GM03348 (cell line): ENCODE data around the gene GRAMD1C.

Experiments used
- DNase-seq: peaks from one replicate; pipeline ENCODE4 v3.0.0; 2012; ENCODE audit warnings: low spot score

GRAMD1C gene

DNA sequence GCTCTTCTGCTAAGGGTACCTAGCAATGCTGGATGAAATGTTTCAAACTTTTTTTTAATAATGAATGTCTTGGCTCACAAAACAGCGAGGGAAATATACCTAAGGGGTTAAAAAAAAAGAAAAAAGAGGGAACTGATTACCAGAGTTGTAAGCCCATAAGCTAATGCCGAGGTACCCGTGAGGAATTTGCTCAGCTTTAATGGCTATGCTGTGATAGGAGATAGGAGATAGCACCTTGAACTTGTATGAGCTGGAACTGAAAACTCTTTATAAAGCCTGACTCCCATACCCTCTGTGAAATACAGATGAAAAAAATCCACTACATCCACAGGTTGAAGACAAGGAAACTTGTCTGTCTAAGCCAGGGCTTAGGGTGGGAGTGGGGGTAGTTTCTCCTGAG, 13.9 kb downstream of the GRAMD1C start:
- DNase-seq, result no peak

DNA sequence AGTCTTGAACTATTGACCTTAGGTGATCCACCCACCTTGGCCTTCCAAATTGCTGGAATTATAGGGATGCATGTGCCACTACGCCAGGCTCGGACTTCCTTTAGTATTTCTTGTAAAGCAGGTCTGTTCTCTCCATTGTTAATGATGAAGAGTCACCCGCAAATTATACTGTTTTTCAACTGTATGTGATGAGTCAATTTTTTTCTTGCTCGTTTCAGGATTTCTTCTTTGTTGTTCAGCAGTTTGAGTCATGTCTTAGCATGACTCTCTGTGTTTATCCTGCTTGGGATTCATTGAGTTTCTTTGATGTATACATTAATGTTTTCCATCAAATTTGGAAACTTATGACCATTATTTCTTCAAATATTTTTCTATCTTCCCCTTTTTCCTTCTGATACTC, 28.9 kb downstream of the GRAMD1C start:
- DNase-seq, result peak; percentile 37

GRCh38 chr3:113873293-113873692, 34.7 kb downstream of the GRAMD1C start:
- DNase-seq, result no peak

GRCh38 chr3:113873814-113874526, 35.4 kb downstream of the GRAMD1C start:
- DNase-seq, result no peak

DNA sequence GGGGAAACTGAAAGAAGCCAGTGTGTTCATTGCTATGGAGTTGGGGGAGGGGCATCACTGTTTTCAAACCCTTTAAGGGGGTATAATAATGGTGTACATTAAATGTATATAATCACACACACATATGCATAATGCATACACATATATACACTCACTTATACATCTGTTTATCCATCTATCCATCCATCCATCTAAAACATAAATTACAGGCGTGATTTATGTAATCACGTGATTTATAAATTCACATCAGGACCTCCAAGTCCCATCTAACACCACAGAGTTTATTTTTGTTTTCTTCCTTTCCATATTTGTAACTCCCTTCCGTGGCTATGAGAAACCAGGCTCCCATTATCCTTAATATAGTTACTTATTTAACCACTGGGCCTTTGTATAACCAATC, 39.8 kb downstream of the GRAMD1C start:
- DNase-seq, result no peak

- DNase-seq, result no peak
Measured at GRCh38 chr3:113885050-113885449, 46.5 kb downstream of the GRAMD1C start.

- no peak for DNase-seq
Measured at GRCh38 chr3:113890256-113890900, 51.8 kb downstream of the GRAMD1C start.

DNA sequence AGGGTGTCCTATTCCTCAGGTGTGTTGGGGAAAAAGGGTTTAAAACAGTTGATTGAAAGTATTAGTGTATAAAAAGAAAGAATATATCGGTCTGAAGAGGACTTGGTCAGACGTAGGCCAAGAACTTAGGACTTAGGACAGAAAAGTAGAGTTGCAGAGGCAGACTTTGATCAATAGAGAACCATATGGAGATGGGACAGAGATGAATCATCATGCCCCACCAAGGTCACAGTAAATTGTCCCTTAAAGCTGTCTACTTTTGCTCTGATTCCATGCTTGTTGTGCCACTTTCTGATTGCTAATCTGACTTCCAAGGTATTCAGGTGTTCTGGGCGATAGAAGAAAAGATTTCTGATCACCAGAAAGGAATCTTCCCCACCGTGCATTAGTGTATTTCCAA, 56.3 kb downstream of the GRAMD1C start:
- no peak for DNase-seq

GRCh38 chr3:113895964-113896363, 57.4 kb downstream of the GRAMD1C start:
- DNase-seq, result no peak

GRCh38 chr3:113896930-113897329, 58.3 kb downstream of the GRAMD1C start:
- no peak for DNase-seq

DNA sequence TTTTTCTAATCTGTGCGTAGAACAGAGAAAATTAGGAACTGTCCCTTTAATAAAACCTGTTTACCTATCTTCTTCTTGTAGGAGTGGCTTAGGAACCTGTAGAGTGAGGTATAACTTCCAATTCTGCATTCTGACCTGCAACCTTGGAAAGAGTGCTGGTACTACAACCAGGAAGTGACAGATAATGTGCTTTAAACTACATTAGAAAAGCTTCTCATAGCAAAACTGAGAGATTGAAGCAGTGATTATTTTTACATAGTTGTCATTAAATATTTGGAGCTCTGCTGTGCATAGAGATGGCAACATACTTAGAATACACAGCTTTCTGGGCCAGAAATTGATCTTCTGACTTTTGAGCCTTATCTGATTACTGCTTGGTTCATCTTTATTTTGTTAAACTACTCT, 58.8 kb downstream of the GRAMD1C start:
- no peak for DNase-seq

DNA sequence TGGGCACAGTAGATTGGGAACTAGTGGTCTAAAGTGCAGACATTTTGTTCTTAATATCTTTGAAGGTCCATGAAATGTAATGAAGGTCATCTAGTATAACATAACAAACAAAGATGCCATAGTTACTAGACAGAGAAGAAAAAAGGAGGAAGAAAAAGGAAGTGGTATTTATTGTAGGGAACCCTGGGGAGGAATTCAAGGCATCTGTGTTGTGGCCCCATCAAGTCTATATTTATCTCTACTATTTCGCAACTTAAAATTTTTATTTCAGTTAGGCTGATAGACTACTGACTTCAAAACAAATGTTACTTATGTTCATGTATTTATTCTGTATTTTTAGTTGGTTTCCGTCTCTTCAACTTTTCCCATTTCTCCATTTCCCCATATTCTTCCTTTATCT, 60.3 kb downstream of the GRAMD1C start:
- DNase-seq, result peak; percentile 41

- DNase-seq, result no peak
Measured at GRCh38 chr3:113906568-113907140, 68.1 kb downstream of the GRAMD1C start.

DNA sequence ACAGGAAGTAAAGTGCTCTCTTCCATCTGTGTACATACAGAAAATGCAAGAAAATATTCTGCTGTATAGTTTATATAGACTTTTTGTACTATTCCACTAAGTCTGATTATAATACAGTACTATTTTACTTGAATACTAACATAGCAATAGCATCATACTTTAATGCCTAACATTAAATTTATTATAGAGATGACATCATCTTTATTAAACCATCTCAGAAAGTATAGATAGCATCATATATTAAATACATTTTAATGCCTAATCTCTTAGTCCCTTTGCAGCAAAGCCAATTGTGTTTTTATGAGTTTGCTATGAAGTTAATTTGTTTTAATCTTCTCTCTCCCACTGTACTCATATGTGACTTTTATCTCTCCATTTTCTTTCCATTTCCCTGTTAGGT, 69.5 kb downstream of the GRAMD1C start:
- DNase-seq, result no peak

- no peak for DNase-seq
Measured at GRCh38 chr3:113910966-113911365, 72.4 kb downstream of the GRAMD1C start.

GRCh38 chr3:113912552-113913236, 74.1 kb downstream of the GRAMD1C start:
- DNase-seq, result peak; percentile 53

GRCh38 chr3:113914646-113915045, 76.1 kb downstream of the GRAMD1C start:
- peak; percentile 68 for DNase-seq

DNA sequence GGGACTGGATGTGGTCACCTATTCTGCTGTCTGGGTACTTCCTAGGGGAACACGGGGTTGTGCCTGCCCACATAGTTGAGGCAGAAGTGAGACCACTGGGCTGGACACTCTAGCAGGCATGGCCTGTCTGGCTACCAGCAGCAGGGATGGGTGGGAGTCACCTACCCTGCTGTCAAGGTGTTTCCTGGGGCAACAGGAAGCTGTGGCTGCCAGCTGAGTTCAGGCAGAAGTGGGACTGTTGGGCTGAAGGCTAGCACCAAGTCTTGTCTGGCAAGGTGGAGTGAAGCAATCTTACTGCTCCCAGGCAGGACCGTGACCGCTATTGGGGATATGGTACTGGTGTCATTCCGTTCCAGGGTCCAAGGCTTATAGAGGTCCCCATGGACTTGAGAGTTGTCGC, 89.0 kb downstream of the GRAMD1C start:
- no peak for DNase-seq

DNA sequence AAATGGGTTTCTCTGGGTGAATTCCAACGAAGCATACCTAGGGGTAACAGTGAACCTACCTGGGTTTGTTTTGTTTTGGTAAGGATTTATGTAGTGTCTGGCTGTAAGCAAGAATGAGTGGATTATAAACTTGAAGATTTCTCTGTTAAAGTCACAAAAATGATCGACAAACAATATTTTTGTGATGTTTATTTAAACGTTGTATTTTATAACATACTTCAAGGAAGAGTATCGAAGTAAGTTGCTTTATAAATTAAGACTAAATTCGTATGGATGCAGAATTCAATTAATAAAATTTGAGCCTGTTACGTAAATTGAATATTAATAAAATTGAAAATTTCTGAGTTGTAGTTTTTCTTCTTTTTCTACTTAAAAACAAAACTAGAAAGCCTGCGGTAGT, 108.2 kb downstream of the GRAMD1C start:
- no peak for DNase-seq

DNA sequence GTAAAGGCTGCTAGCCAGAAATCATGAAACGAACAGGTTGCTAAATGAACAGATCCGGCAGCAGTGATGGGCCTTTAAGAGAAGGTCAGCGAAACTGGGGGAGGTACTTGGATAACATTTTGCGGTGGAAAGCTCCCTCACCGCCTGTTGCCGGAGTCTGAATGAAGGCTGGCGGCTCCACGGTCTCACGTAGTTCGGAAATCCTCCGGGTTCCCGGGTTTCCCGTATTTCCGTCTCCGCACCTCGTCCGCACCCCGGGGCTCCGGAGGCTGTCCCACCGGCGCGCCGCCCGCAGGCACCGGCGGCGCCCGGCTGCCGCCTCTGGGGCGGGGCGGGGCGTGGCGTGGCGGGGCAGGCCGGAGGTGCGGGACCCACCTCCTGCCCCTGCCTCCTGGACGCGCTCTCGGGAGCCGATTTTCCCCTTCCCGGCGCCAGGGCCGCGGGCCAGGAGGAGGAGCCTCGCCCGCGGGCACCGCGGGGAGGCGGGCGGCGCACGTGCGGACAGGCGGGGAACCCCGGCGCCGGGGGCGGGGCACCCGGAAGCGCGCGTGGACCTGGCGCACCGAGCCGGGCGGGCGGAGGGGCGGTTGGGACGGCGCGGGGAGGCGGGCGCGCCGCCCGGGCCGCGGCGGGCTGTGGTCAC, 108.9 kb downstream of the GRAMD1C start, which contains the start of gene ZDHHC23:
Gene ZDHHC23 (plus strand): TSS at position 642 of the 643 bp plus-strand sequence. CDS start 790 bp downstream, outside the sequence.
- DNase-seq, result peak; percentile 88

GRCh38 chr3:113948015-113948917, 109.7 kb downstream of the GRAMD1C start:
- no peak for DNase-seq
